GM21723 (cell line): ENCODE data around the gene TIPARP.

Experiments used
- ATAC-seq: cut with Tn5 transposase; IDR thresholded peaks from one replicate; pipeline ENCODE4 v1.9.1; 2021; ENCODE audit warnings: mild to moderate bottlenecking, moderate library complexity; ENCODE audit not compliant: unreplicated experiment

The TIPARP gene

GRCh38 chr3:156675830-156676767, 1.7 kb downstream of the TIPARP start:
- ATAC-seq = no peak

GRCh38 chr3:156676768-156677479, 2.5 kb downstream of the TIPARP start:
- no peak for ATAC-seq

- no peak for ATAC-seq
Observed at GRCh38 chr3:156677536-156677935, 3.1 kb downstream of the TIPARP start.

GRCh38 chr3:156678197-156678596, 3.8 kb downstream of the TIPARP start:
- no peak for ATAC-seq

GRCh38 chr3:156680243-156680914, 6.0 kb downstream of the TIPARP start:
- no peak for ATAC-seq

GRCh38 chr3:156681002-156681401, 6.6 kb downstream of the TIPARP start:
- peak; percentile 74 for ATAC-seq

GRCh38 chr3:156682501-156682900, 8.1 kb downstream of the TIPARP start:
- ATAC-seq = no peak

- ATAC-seq = no peak
Observed at GRCh38 chr3:156682963-156683362, 8.6 kb downstream of the TIPARP start.

GRCh38 chr3:156685198-156685597, 10.8 kb downstream of the TIPARP start:
- ATAC-seq = peak; percentile 29

- peak; percentile 49 for ATAC-seq
Observed at GRCh38 chr3:156685752-156686151, 11.4 kb downstream of the TIPARP start.

- ATAC-seq = peak; percentile 32
Observed at GRCh38 chr3:156687023-156687422, 12.6 kb downstream of the TIPARP start.

- no peak for ATAC-seq
Observed at GRCh38 chr3:156688632-156689452, 14.5 kb downstream of the TIPARP start.

GRCh38 chr3:156689608-156690007, 15.2 kb downstream of the TIPARP start:
- ATAC-seq = peak; percentile 12

- no peak for ATAC-seq
Observed at GRCh38 chr3:156691920-156692319, 17.5 kb downstream of the TIPARP start.

- no peak for ATAC-seq
Observed at GRCh38 chr3:156693166-156693565, 18.8 kb downstream of the TIPARP start.

- ATAC-seq = no peak
Observed at GRCh38 chr3:156694536-156694935, 20.1 kb downstream of the TIPARP start.

GRCh38 chr3:156702367-156702766, 28.0 kb downstream of the TIPARP start:
- ATAC-seq = no peak

- no peak for ATAC-seq
Observed at GRCh38 chr3:156704370-156705036, 30.1 kb downstream of the TIPARP start.

GRCh38 chr3:156705761-156706616, 31.6 kb downstream of the TIPARP start:
- peak; percentile 87 for ATAC-seq
